GM21723 (cell line): Measurements from ENCODE around the gene C22orf15.

Experiments used
- ATAC-seq: cut with Tn5 transposase; IDR thresholded peaks from one replicate; pipeline ENCODE4 v1.9.1; 2021; ENCODE audit warnings: mild to moderate bottlenecking, moderate library complexity; ENCODE audit not compliant: unreplicated experiment

Gene C22orf15

GRCh38 chr22:23772649-23773473 lies 10.1 kb downstream of the C22orf15 start, which contains the start of gene MMP11:
TSS of gene MMP11 (plus strand) at chr22:23772849. CDS start at chr22:23772871, 22 bp downstream.
- ATAC-seq, result no peak

GRCh38 chr22:23773483-23774113 lies 10.8 kb downstream of the C22orf15 start:
- ATAC-seq, result no peak

- ATAC-seq, result no peak
Observed at GRCh38 chr22:23774114-23774921, 11.5 kb downstream of the C22orf15 start.

- ATAC-seq, result no peak
Observed at GRCh38 chr22:23774922-23775436, 12.2 kb downstream of the C22orf15 start.

- no peak for ATAC-seq
Observed at GRCh38 chr22:23775779-23776375, 13.1 kb downstream of the C22orf15 start.

GRCh38 chr22:23777776-23778576 lies 15.2 kb downstream of the C22orf15 start:
- ATAC-seq, result no peak

- no peak for ATAC-seq
Observed at GRCh38 chr22:23778577-23778900, 15.7 kb downstream of the C22orf15 start.

GRCh38 chr22:23779083-23779482 lies 16.3 kb downstream of the C22orf15 start:
- ATAC-seq, result no peak

- no peak for ATAC-seq
Observed at GRCh38 chr22:23779731-23780130, 16.9 kb downstream of the C22orf15 start.

- ATAC-seq, result no peak
Observed at GRCh38 chr22:23780146-23780748, 17.5 kb downstream of the C22orf15 start.

- no peak for ATAC-seq
Observed at GRCh38 chr22:23781065-23781464, 18.3 kb downstream of the C22orf15 start.

GRCh38 chr22:23781511-23782183 lies 18.9 kb downstream of the C22orf15 start:
- ATAC-seq, result no peak

GRCh38 chr22:23782252-23782651 lies 19.5 kb downstream of the C22orf15 start:
- no peak for ATAC-seq

- no peak for ATAC-seq
Observed at GRCh38 chr22:23782703-23783102, 19.9 kb downstream of the C22orf15 start.

- no peak for ATAC-seq
Observed at GRCh38 chr22:23783265-23784150, 20.7 kb downstream of the C22orf15 start.

GRCh38 chr22:23784215-23784732 lies 21.5 kb downstream of the C22orf15 start:
- ATAC-seq, result no peak

- ATAC-seq, result no peak
Observed at GRCh38 chr22:23786261-23786710, 23.5 kb downstream of the C22orf15 start.
